Activated CD8-positive, alpha-beta memory T cell treated with anti-CD3 and anti-CD28 coated beads for 24 hours (primary cell): ENCODE measurements around the gene RBM23.

Experiments used
- DNase-seq: peaks from one replicate; pipeline ENCODE4 v3.0.0-alpha.2; 2020

Gene RBM23

GRCh38 chr14:22884738-22885523 is 34.0 kb downstream of the RBM23 start:
- no peak for DNase-seq

- DNase-seq = no peak
Observed at GRCh38 chr14:22884076-22884737, 34.7 kb downstream of the RBM23 start.

- no peak for DNase-seq
Observed at GRCh38 chr14:22883173-22883976, 35.6 kb downstream of the RBM23 start, which contains the start of gene REM2. Gene REM2, plus strand, starts transcription at chr14:22883222. Its CDS starts 66 bp downstream, at chr14:22883288.

- no peak for DNase-seq
Observed at GRCh38 chr14:22882529-22883172, 36.3 kb downstream of the RBM23 start.

GRCh38 chr14:22882064-22882463 is 36.9 kb downstream of the RBM23 start:
- DNase-seq = no peak

GRCh38 chr14:22878271-22879246 is 40.4 kb downstream of the RBM23 start:
- no peak for DNase-seq

- DNase-seq = no peak
Observed at GRCh38 chr14:22877000-22877501, 41.9 kb downstream of the RBM23 start.

GRCh38 chr14:22875748-22876319 is 43.1 kb downstream of the RBM23 start:
- DNase-seq = no peak

GRCh38 chr14:22875003-22875747 is 43.8 kb downstream of the RBM23 start:
- no peak for DNase-seq

- no peak for DNase-seq
Observed at GRCh38 chr14:22872833-22873520, 46.0 kb downstream of the RBM23 start.

GRCh38 chr14:22872033-22872832 is 46.7 kb downstream of the RBM23 start:
- peak; percentile 89 for DNase-seq

GRCh38 chr14:22871224-22872032 is 47.5 kb downstream of the RBM23 start, which contains the start of gene LRP10:
Gene LRP10, plus strand, starts transcription at chr14:22871740. Its CDS starts 564 bp downstream, at chr14:22872304.
- DNase-seq = peak; percentile 88

GRCh38 chr14:22870811-22871223 is 48.1 kb downstream of the RBM23 start:
- no peak for DNase-seq

- DNase-seq = no peak
Observed at GRCh38 chr14:22866874-22867273, 52.1 kb downstream of the RBM23 start.

GRCh38 chr14:22865424-22866405 is 53.2 kb downstream of the RBM23 start:
- DNase-seq = no peak

GRCh38 chr14:22864979-22865378 is 54.0 kb downstream of the RBM23 start:
- DNase-seq = no peak
